ENCODE data around the gene ZNF169. TPM values are rescaled to one million over a fixed set of nuclear protein-coding genes. Genes with fewer than 3 reads are reported as not detected.

ZNF169 gene
- total RNA-seq (10 to 100 TPM; 15.6 to 17.0 TPM), polyA plus RNA-seq (ENCODE audit: insufficient read depth, low read depth, low replicate concordance) (5.7 TPM)
- long read RNA-seq, donor 1 = 0 reads
- long read RNA-seq, donor 2 = 0 reads

DNA sequence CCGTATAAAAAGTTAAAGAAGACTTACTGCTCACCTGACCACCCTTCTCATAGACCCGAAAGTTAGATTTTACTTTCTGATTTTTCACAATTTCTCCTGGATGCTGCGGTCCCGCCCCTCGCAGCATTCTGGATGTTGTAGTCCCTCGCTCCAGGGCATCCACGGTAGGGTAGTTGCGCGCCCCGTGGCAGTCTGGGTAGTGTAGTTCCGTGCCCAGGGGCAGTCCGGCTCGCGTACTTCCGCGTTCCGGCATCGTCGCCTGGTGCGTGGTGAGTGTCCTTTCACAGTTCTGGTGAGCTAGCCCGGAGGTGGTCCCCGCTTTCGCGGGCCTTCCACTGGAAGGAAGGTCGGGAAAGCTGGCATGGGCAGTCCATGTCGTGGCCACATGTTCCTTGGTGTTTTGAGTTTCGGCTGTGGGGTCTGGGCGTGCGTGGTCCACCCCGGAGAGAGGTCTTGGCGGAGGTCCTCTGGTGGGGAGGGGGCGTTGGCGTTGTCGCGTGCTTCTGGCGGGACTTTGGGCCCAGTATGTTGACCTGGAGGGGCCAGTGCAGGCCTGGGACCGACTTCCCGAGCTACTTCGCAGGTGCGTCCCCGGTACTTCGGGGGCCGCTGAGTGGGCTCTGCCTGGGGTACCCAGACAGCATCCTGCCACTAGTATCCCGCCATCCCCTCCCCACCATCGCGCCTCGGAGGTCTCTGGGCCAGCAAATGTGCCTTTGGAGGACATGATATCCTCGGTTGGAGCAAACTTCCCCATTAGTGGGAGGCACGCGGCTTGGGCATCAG, at the start of gene ZNF169:
ZNF169 (plus strand) TSS at position 222 of the 786 bp plus-strand sequence. CDS start 19,515 bp downstream, outside the sequence.
- peaks cover 3% of the 10 kb centered on the region for H3K4me1 ChIP-seq
- 1 to 2% methylated on average over 28 to 48 of the region's 50 CpGs for WGBS, 2 donors
- peak within 1 kb of the TSS; percentile 28 to 47 for H3K27ac ChIP-seq
- H3K4me3 ChIP-seq = peak within 1 kb of the TSS; percentile 76 to 87
- peak; percentile 94 for DNase-seq
- H3K36me3 ChIP-seq (ENCODE audit: low read depth, missing control alignments) = no peaks in the 10 kb centered on the region
- TF ChIP-seq, protein P1, sequence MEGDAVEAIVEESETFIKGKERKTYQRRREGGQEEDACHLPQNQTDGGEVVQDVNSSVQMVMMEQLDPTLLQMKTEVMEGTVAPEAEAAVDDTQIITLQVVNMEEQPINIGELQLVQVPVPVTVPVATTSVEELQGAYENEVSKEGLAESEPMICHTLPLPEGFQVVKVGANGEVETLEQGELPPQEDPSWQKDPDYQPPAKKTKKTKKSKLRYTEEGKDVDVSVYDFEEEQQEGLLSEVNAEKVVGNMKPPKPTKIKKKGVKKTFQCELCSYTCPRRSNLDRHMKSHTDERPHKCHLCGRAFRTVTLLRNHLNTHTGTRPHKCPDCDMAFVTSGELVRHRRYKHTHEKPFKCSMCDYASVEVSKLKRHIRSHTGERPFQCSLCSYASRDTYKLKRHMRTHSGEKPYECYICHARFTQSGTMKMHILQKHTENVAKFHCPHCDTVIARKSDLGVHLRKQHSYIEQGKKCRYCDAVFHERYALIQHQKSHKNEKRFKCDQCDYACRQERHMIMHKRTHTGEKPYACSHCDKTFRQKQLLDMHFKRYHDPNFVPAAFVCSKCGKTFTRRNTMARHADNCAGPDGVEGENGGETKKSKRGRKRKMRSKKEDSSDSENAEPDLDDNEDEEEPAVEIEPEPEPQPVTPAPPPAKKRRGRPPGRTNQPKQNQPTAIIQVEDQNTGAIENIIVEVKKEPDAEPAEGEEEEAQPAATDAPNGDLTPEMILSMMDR (IDR thresholded peaks at IDR 0.05) = no peak
- TF ChIP-seq POLR2A (IDR thresholded peaks at IDR 0.05) = no peak
- intact Hi-C loops (cut with DNase I; ENCODE audit: low total_unique reads) = no loop called here
- no peaks in the 10 kb centered on the region for H3K27me3 ChIP-seq
- H3K9me3 ChIP-seq = no peaks in the 10 kb centered on the region

DNA sequence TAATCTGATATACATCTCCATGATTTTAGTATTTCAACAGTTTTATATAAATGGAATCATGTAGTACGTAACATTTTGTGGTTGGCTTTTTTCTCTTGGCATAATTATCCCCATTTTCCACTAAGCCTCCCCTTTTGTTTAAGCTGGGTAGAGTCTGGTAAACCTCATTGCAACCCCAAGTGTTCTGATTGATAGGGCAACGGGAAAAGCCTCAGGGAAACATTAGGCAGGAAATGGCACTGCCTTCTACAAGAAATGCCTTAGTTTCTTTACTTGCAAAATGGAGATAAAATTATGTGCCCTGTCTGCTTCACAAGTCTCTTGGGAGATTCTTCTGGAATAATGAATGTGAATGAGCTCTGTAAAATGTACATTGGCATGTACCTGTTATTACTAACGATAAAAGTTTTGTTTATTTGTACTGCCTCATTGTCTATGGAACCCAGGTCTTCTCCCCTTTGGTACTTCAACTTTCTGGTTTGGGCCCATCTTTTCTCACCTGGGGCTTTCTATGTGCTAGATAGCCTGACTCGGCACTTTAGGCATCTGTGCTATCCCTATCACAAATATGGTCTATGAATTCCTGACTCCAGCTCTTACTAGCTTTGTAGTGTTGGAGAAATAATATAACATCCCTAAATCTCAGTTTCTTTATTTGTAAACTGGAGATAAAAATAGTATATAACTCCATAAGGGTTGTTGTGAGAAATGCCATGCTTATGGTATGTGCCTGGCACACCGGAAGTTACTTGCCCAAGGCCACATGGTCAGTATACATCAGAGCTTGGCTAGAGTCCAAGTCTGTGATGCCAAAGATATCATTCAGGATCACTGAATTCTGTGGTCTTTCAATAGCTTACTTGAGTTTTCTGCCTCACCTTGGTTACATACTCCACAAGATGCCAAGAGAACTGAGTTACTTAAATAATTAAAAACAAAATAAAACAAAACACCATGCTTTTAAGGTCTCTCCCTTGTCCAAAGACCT, 48.2 kb upstream of the ZNF169 start:
- H3K36me3 ChIP-seq (ENCODE audit: low read depth, missing control alignments) = no peaks in the 10 kb centered on the region
- H3K4me3 ChIP-seq = no peak overlapping the region
- 89 to 92% methylated on average over 5 of the region's 5 CpGs for WGBS, 2 donors
- no peak for DNase-seq
- no peaks in the 10 kb centered on the region for H3K9me3 ChIP-seq
- no peaks in the 10 kb centered on the region for H3K4me1 ChIP-seq
- intact Hi-C loops (cut with DNase I; ENCODE audit: low total_unique reads) = loop anchor here (10.0 kb wide), 1 partner anchor 146 kb away; no protein-coding TSS in a partner anchor
- no peak overlapping the region for H3K27ac ChIP-seq
- H3K27me3 ChIP-seq = no peaks in the 10 kb centered on the region
- TF ChIP-seq, protein P1 (IDR thresholded peaks at IDR 0.05) = no peak
- TF ChIP-seq POLR2A (IDR thresholded peaks at IDR 0.05) = no peak

DNA sequence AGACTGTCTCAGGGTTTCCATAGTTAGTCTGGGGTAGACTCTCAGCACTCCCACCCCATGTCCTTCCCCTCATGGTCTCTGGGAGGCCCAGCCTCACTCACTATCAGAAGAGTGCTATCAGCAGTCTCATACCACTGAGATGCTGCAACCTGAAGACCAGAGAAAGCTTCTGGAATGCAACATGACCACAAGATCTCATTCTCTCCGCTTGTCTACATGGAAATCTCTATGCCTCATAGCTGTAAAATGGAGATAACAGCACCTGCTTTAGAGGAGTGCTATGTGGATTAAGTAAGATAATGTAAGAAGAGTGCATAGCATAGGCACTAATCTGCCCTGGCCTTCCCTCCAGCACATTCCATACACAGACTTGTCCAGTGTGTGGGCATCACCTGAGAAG, 47.0 kb upstream of the ZNF169 start:
- TF ChIP-seq POLR2A (IDR thresholded peaks at IDR 0.05) = no peak
- TF ChIP-seq, protein P1 (IDR thresholded peaks at IDR 0.05) = no peak
- H3K4me1 ChIP-seq = no peaks in the 10 kb centered on the region
- intact Hi-C loops (cut with DNase I; ENCODE audit: low total_unique reads) = loop anchor here (10.0 kb wide), 1 partner anchor 147 kb away; no protein-coding TSS in a partner anchor
- H3K27ac ChIP-seq = no peak overlapping the region
- no peaks in the 10 kb centered on the region for H3K9me3 ChIP-seq
- no peaks in the 10 kb centered on the region for H3K27me3 ChIP-seq
- WGBS, 2 donors = 82 to 91% methylated on average over 1 of the region's 1 CpG
- H3K4me3 ChIP-seq = no peak overlapping the region
- no peaks in the 10 kb centered on the region for H3K36me3 ChIP-seq (ENCODE audit: low read depth, missing control alignments)
- DNase-seq = no peak

DNA sequence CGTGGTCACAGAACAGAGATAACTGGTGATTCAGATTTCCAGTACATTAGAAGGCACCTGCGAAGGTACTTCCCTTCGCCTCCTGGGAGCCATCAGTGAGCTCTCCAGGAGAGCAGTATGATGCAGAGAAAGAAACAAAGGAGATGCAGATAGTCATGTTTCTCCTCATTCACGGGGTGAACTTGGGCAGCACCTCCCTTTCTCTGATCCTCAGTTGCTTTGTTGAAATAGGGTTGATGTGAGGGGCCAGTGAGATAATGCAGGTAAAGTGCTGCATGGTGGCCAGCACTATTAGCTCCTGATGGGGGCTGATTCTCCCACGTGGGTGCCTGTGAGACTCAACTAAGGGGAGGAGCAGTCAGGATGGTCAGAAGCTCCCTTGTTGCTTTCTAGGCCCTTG, 46.6 kb upstream of the ZNF169 start:
- 75 to 78% methylated on average over 5 of the region's 5 CpGs for WGBS, 2 donors
- Histone ChIP-seq H3K9me3 (no peaks in the 10 kb centered on the region), H3K36me3 (ENCODE audit: low read depth, missing control alignments) (no peaks in the 10 kb centered on the region), H3K4me1 (no peaks in the 10 kb centered on the region), H3K27me3 (no peaks in the 10 kb centered on the region), H3K4me3 (no peak overlapping the region), H3K27ac (no peak overlapping the region)
- TF ChIP-seq, protein P1 (IDR thresholded peaks at IDR 0.05) = no peak
- TF ChIP-seq POLR2A (IDR thresholded peaks at IDR 0.05) = no peak
- DNase-seq = no peak
- intact Hi-C loops (cut with DNase I; ENCODE audit: low total_unique reads) = loop anchor here (10.0 kb wide), 1 partner anchor 148 kb away; no protein-coding TSS in a partner anchor
